Stimulated activated CD8-positive, alpha-beta memory T cell treated with anti-CD3 and anti-CD28 coated beads, Interleukin-7, amount 100 ng/mL, for 48 hours (primary cell): ENCODE results near the gene EMD.
"Not testable (repeated sequence)": the region's sequence is repeated elsewhere in the genome, so short reads cannot be mapped to it uniquely, and the experiment has no call there.

Experiments
- DNase-seq, 2 donors: peaks; one replicate each; pipeline ENCODE4 v3.0.0-alpha.2; 2020; ENCODE audit warnings: low read depth in 1 of 2; ENCODE audit errors: extremely low read depth in 1 of 2

EMD gene

GRCh38 chrX:154378799-154379568, at the start of gene EMD:
Gene EMD, plus strand, starts transcription at chrX:154379295. Its CDS starts 190 bp downstream, at chrX:154379485.
- DNase-seq = peak; percentile 87 to 92

- DNase-seq = no peak
These were observed 46.5 kb upstream of the EMD start for GRCh38 chrX:154332561-154332960.

GRCh38 chrX:154333116-154333515, 46.0 kb upstream of the EMD start:
- no peak for DNase-seq

GRCh38 chrX:154333837-154334271, 45.2 kb upstream of the EMD start:
- DNase-seq = no peak

- peak in 1 of 2 donors; percentile 18 for DNase-seq
These were observed 44.6 kb upstream of the EMD start for GRCh38 chrX:154334496-154334895.

GRCh38 chrX:154341399-154342298, 37.4 kb upstream of the EMD start:
- DNase-seq = not testable (repeated sequence)

GRCh38 chrX:154343063-154343462, 36.0 kb upstream of the EMD start:
- DNase-seq = not testable (repeated sequence)

GRCh38 chrX:154343620-154344019, 35.5 kb upstream of the EMD start:
- not testable (repeated sequence) for DNase-seq

- DNase-seq = no peak
These were observed 31.0 kb upstream of the EMD start for GRCh38 chrX:154348114-154348531.

GRCh38 chrX:154348646-154349358, 30.3 kb upstream of the EMD start:
- no peak for DNase-seq

GRCh38 chrX:154349359-154349935, 29.6 kb upstream of the EMD start:
- no peak for DNase-seq

- no peak for DNase-seq
These were observed 29.1 kb upstream of the EMD start for GRCh38 chrX:154349979-154350378.

GRCh38 chrX:154350429-154351182, 28.5 kb upstream of the EMD start:
- no peak for DNase-seq

- DNase-seq = no peak
These were observed 27.7 kb upstream of the EMD start for GRCh38 chrX:154351183-154352011.

GRCh38 chrX:154352012-154352401, 27.1 kb upstream of the EMD start:
- no peak for DNase-seq

GRCh38 chrX:154352466-154352865, 26.6 kb upstream of the EMD start:
- no peak for DNase-seq

- DNase-seq = no peak
These were observed 25.8 kb upstream of the EMD start for GRCh38 chrX:154353172-154353843.

- DNase-seq = no peak
These were observed 25.1 kb upstream of the EMD start for GRCh38 chrX:154354013-154354412.

GRCh38 chrX:154354516-154354915, 24.6 kb upstream of the EMD start:
- DNase-seq = no peak
